HG02884 (cell line): ENCODE results near the gene HINFP.
"Not testable (repeated sequence)": the region's sequence is repeated elsewhere in the genome, so short reads cannot be mapped to it uniquely, and the experiment has no call there.

ENCODE experiments used
- ATAC-seq: cut with Tn5 transposase; IDR thresholded peaks from one replicate; pipeline ENCODE4 v1.9.1; 2021; ENCODE audit warnings: mild to moderate bottlenecking, moderate library complexity; ENCODE audit not compliant: unreplicated experiment

Gene HINFP

GRCh38 chr11:119117004-119117706 is 4.2 kb upstream of the HINFP start:
- no peak for ATAC-seq

GRCh38 chr11:119118227-119118626 is 3.2 kb upstream of the HINFP start:
- no peak for ATAC-seq

- ATAC-seq: no peak
Measured at GRCh38 chr11:119118946-119119345, 2.4 kb upstream of the HINFP start.

- no peak for ATAC-seq
Measured at GRCh38 chr11:119120639-119121007, 757 bp upstream of the HINFP start.

- ATAC-seq: no peak
Measured at GRCh38 chr11:119121811-119122124, 388 bp downstream of the HINFP start.

- ATAC-seq: no peak
Measured at GRCh38 chr11:119125821-119126220, 4.4 kb downstream of the HINFP start.

GRCh38 chr11:119126675-119127268 is 5.4 kb downstream of the HINFP start:
- no peak for ATAC-seq

- no peak for ATAC-seq
Measured at GRCh38 chr11:119130662-119131061, 9.3 kb downstream of the HINFP start.

- no peak for ATAC-seq
Measured at GRCh38 chr11:119134389-119134978, 13.1 kb downstream of the HINFP start.

- not testable (repeated sequence) for ATAC-seq
Measured at GRCh38 chr11:119139276-119139675, 17.9 kb downstream of the HINFP start.

GRCh38 chr11:119144825-119145486 is 23.6 kb downstream of the HINFP start:
- no peak for ATAC-seq

- no peak for ATAC-seq
Measured at GRCh38 chr11:119145551-119145950, 24.2 kb downstream of the HINFP start.

- no peak for ATAC-seq
Measured at GRCh38 chr11:119147604-119148333, 26.4 kb downstream of the HINFP start.

- no peak for ATAC-seq
Measured at GRCh38 chr11:119148720-119149017, 27.3 kb downstream of the HINFP start.

GRCh38 chr11:119149018-119149785 is 27.8 kb downstream of the HINFP start, which contains the start of gene ABCG4:
TSS of gene ABCG4 (plus strand) at chr11:119149052. CDS start at chr11:119149966, 914 bp downstream.
- ATAC-seq: no peak

GRCh38 chr11:119149786-119150275 is 28.5 kb downstream of the HINFP start:
- ATAC-seq: no peak

- ATAC-seq: no peak
Measured at GRCh38 chr11:119152043-119152442, 30.7 kb downstream of the HINFP start.

- no peak for ATAC-seq
Measured at GRCh38 chr11:119152604-119153003, 31.2 kb downstream of the HINFP start.

GRCh38 chr11:119153049-119153818 is 31.9 kb downstream of the HINFP start:
- ATAC-seq: no peak

GRCh38 chr11:119154178-119154577 is 32.8 kb downstream of the HINFP start:
- no peak for ATAC-seq
